NB4 (cell line): ENCODE results near the gene GZMM.

ENCODE experiments used
- POLR2A ChIP-seq: IDR thresholded peaks from 2 replicates; pipeline ENCODE4 v1.6.1; 2011; ENCODE audit warnings: mild to moderate bottlenecking; ENCODE audit not compliant: insufficient read length; ENCODE audit errors: extremely low read depth
- TF ChIP-seq, protein P1 (sequence below): IDR thresholded peaks from one replicate; pipeline ENCODE4 v1.5.1; 2012; ENCODE audit warnings: low read depth, low read length

DNA sequence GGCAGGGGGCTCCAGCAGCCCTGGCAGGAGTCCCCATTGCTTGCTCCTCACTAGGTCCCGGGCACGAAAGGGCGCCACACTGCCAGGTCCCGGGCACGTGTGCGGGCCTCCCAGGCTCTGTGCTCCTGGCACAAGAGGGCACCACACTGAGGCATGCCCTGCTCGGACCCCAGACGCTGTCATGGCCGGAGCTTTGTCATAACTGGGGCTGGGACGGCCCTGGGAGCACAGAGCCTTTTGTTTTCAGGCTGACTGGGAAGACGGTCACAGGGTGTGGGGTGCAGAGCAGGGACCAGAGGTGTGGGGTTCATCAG lies 35.9 kb downstream of the GZMM start:
- TF ChIP-seq, protein P1, sequence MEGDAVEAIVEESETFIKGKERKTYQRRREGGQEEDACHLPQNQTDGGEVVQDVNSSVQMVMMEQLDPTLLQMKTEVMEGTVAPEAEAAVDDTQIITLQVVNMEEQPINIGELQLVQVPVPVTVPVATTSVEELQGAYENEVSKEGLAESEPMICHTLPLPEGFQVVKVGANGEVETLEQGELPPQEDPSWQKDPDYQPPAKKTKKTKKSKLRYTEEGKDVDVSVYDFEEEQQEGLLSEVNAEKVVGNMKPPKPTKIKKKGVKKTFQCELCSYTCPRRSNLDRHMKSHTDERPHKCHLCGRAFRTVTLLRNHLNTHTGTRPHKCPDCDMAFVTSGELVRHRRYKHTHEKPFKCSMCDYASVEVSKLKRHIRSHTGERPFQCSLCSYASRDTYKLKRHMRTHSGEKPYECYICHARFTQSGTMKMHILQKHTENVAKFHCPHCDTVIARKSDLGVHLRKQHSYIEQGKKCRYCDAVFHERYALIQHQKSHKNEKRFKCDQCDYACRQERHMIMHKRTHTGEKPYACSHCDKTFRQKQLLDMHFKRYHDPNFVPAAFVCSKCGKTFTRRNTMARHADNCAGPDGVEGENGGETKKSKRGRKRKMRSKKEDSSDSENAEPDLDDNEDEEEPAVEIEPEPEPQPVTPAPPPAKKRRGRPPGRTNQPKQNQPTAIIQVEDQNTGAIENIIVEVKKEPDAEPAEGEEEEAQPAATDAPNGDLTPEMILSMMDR: no peak
- TF ChIP-seq POLR2A: no peak
